Sigmoid colon (tissue), 4 donors: ENCODE measurements around the gene NDUFAF2.

Source experiments
- CTCF ChIP-seq, 4 experiments: fragments of 450-650 bp in 3 of 4; fragments of 200-600 bp in 1 of 4; IDR thresholded peaks; one replicate each; pipeline ENCODE4 v1.5.1; 2016 to 2019; ENCODE audit warnings: antibody characterized with exemption in 4 of 4, mild to moderate bottlenecking in 3 of 4, moderate library complexity in 2 of 4
- EP300 ChIP-seq, 4 donors: sonication (generic); formaldehyde crosslinking; IDR thresholded peaks; one replicate each; pipeline ENCODE4 v1.6.1; 2017; ENCODE audit warnings: antibody characterized with exemption in 4 of 4
- POLR2AphosphoS5 ChIP-seq, 4 donors: sonication (generic); formaldehyde crosslinking; IDR thresholded peaks; one replicate each; pipeline ENCODE4 v1.6.1; 2017; ENCODE audit warnings: antibody characterized with exemption in 4 of 4

- TF ChIP-seq CTCF (IDR thresholded peaks at IDR 0.05) (no peak), EP300 (IDR thresholded peaks at IDR 0.05) (no peak), POLR2AphosphoS5 (IDR thresholded peaks at IDR 0.05) (no peak)
These were observed 144.3 kb downstream of the NDUFAF2 start for GRCh38 chr5:61089351-61089750.
